Measurements from ENCODE around the gene NUDT19. TPM values are rescaled to one million over a fixed set of nuclear protein-coding genes. Genes with fewer than 3 reads are reported as not detected.
"Not testable (repeated sequence)": the region's sequence is repeated elsewhere in the genome, so short reads cannot be mapped to it uniquely, and the experiment has no call there.

The NUDT19 gene
- total RNA-seq, 2 donors from 2014 or later: 9.1 to 18.0 TPM

DNA sequence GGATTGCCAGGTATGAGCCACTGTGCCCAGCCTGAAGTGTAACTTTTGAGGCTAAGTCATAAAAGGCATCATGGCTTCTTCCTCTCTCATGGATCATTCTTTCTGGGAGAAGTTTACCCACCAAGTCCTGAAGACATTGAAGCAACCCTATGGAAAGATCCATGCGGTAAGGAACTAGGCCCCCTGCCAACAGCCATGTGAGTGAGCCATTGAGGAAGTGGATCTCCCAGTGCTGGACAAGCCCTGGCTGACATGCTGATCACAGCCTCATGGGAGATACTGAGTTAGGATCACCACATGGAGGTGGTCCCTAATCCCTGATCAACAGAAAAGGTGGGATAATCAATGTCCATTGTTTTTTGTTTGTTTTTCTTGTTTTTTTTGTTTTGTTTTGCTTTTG is 3.3 kb upstream of the NUDT19 start:
- no peak overlapping the region for H3K4me3 ChIP-seq
- no peak overlapping the region for H3K27ac ChIP-seq
- H3K9me3 ChIP-seq: no peaks in the 10 kb centered on the region
- no peaks in the 10 kb centered on the region for H3K36me3 ChIP-seq
- no peak for DNase-seq (ENCODE audit: low spot score)
- peaks cover 0 to 24% of the 10 kb centered on the region in 2 donors for H3K4me1 ChIP-seq
- TF ChIP-seq, protein P1, sequence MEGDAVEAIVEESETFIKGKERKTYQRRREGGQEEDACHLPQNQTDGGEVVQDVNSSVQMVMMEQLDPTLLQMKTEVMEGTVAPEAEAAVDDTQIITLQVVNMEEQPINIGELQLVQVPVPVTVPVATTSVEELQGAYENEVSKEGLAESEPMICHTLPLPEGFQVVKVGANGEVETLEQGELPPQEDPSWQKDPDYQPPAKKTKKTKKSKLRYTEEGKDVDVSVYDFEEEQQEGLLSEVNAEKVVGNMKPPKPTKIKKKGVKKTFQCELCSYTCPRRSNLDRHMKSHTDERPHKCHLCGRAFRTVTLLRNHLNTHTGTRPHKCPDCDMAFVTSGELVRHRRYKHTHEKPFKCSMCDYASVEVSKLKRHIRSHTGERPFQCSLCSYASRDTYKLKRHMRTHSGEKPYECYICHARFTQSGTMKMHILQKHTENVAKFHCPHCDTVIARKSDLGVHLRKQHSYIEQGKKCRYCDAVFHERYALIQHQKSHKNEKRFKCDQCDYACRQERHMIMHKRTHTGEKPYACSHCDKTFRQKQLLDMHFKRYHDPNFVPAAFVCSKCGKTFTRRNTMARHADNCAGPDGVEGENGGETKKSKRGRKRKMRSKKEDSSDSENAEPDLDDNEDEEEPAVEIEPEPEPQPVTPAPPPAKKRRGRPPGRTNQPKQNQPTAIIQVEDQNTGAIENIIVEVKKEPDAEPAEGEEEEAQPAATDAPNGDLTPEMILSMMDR (IDR thresholded peaks at IDR 0.05): no peak
- no peaks in the 10 kb centered on the region for H3K27me3 ChIP-seq

DNA sequence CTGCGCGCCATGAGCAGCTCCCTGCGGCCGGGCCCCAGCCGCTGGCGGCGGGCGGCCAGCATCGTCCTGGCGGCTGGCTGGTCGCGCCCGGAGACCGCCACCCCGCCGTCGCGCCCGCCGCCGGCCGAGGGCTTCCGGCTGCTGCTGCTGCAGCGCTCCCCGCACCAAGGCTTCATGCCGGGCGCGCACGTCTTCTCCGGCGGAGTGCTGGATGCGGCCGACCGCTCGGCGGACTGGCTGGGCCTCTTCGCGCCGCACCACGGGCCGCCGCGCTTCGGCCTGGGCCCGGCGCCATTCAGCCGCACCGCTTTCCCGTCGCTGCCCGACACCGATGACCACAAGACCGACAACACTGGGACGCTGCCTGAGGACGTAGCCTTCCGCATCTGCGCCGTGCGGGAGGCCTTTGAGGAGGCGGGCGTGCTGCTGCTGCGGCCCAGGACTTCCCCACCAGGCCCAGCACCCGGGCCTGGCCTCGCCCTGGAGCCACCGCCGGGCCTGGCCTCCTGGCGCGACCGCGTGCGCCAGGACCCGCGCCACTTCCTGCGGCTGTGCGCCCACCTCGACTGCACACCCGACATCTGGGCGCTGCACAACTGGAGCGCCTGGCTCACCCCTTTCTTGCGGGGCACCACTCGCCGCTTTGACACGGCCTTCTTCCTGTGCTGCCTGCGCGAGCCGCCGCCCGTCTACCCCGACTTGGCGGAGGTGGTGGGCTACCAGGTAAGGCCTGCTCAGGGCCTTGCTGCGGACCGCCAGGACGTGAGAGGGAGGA is 518 bp downstream of the NUDT19 start:
- TF ChIP-seq, protein P1 (IDR thresholded peaks at IDR 0.05): no peak
- no peak for DNase-seq (ENCODE audit: low spot score)
- H3K4me3 ChIP-seq: peak overlapping the region; percentile 74 to 77
- no peaks in the 10 kb centered on the region for H3K36me3 ChIP-seq
- H3K27me3 ChIP-seq: no peaks in the 10 kb centered on the region
- H3K27ac ChIP-seq: peak overlapping the region; percentile 79 to 90
- H3K9me3 ChIP-seq: no peaks in the 10 kb centered on the region
- peaks cover 0 to 61% of the 10 kb centered on the region in 2 donors for H3K4me1 ChIP-seq

DNA sequence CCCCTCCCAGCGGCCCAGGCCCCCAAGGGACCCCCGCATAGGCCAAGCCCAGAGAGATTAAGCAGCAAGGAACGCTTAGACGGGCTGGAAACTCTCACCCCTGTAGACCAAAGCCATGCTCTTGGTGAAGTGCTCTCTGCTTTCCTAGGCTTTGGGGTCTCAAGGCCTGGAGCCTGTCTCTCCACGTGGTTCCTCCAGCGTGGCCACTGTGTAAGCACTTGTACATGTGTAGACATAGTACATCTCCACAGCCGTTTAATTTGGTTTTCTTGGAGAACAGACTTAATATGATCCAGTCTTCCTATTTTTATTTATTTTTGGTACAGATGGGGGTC is 1.1 kb downstream of the NUDT19 start:
- Histone ChIP-seq H3K9me3 (no peaks in the 10 kb centered on the region), H3K36me3 (no peaks in the 10 kb centered on the region), H3K4me3 (peak overlapping the region; percentile 74 to 77), H3K27me3 (no peaks in the 10 kb centered on the region), H3K4me1 (peaks cover 0 to 61% of the 10 kb centered on the region in 2 donors), H3K27ac (peak overlapping the region; percentile 79 to 90)
- TF ChIP-seq, protein P1 (IDR thresholded peaks at IDR 0.05): no peak
- no peak for DNase-seq (ENCODE audit: low spot score)

DNA sequence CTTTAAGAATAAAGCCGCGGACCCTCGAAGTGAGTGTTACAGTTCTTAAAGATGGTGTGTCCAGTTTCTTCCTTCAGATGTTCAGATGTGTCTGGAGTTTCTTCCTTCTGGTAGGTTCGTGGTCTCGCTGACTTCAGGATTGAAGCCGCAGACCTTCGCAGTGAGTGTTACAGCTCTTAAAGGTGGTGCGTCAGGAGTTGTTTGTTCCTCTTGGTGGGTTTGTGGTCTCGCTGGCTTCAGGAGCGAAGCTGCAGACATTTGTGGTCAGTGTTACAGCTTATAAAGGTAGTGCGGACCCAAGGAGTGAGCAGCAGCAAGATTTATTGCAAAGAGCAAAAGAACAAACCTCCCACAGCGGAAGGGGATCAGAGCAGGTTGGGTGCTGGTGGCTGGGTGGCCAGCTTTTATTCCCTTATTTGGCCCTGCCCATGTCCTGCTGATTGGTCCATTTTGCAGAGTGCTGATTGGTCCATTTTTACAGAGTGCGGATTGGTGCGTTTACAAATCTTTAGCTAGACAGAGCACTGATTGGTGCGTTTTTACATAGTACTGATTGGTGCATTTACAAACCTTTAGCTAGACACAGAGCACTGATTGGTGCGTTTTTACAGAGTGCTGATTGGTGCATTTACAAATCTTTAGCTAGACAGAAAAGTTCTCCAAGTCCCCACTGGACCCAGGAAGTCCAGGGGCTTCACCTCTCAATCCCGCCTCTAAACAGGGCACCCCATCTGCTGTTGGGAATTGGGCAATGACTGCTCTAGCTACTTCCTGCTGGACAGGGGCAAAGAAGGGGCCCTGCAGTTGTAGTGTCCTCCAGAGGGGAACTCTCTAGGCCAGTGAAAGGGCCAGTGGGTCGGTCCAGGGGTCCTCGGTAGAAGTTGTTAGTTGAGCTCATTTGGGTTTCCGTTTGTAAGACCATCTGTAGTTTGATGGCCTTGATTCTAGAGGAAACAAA is 1.8 kb downstream of the NUDT19 start:
- H3K27me3 ChIP-seq; H3K9me3 ChIP-seq; DNase-seq (ENCODE audit: low spot score); H3K36me3 ChIP-seq: not testable (repeated sequence)
- peak overlapping the region; percentile 74 to 77 for H3K4me3 ChIP-seq
- H3K27ac ChIP-seq: peak overlapping the region in 1 of 2 donors; percentile 79
- H3K4me1 ChIP-seq: peaks cover 0 to 61% of the 10 kb centered on the region in 2 donors

DNA sequence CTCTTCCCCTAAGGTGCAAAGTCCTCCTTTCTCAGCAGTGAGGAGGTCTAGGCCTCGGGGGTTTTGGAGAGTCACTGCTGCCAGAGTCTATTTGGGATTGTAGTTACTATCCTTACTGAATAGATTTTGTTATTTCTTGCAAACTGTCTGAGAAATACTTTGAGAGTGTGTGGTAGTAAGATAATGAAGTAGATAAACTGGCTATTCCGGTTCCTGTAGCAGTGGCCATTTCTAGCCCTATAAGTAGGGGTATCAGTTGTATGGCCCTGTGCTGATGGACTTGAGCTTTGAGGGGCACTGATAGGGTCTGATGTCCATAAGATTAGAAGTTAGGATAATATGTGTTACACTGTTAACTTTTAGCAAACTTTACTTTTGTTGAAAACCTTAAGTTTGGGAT is 2.7 kb downstream of the NUDT19 start:
- not testable (repeated sequence) for H3K27me3 ChIP-seq; H3K4me3 ChIP-seq; H3K9me3 ChIP-seq; DNase-seq (ENCODE audit: low spot score); H3K27ac ChIP-seq
- H3K4me1 ChIP-seq: peaks cover 0 to 61% of the 10 kb centered on the region in 2 donors
- peaks cover 10% of the 10 kb centered on the region for H3K36me3 ChIP-seq

DNA sequence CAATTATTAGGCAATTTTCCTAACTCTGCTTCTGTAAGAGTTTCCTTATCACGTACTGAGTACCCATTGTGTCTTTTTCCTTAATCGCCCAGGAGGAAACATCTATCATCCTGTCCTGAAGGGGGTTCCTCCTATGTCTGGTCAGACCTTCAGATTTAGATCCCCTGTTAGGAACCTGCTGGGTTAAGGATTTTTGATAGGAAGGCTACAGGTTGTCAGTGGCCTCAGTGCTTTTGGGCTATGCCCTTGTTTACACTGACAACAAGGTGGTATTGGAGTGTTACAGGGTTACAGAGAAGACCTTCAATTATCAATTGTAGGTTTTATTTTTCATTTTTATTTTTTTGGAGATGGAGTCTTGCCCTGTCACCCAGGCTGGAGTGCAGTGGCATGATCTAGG is 3.2 kb downstream of the NUDT19 start:
- Histone ChIP-seq H3K36me3 (peaks cover 16% of the 10 kb centered on the region), H3K4me1 (peaks cover 0 to 61% of the 10 kb centered on the region in 2 donors)
- H3K27ac ChIP-seq; H3K9me3 ChIP-seq; DNase-seq (ENCODE audit: low spot score); H3K27me3 ChIP-seq; H3K4me3 ChIP-seq: not testable (repeated sequence)

DNA sequence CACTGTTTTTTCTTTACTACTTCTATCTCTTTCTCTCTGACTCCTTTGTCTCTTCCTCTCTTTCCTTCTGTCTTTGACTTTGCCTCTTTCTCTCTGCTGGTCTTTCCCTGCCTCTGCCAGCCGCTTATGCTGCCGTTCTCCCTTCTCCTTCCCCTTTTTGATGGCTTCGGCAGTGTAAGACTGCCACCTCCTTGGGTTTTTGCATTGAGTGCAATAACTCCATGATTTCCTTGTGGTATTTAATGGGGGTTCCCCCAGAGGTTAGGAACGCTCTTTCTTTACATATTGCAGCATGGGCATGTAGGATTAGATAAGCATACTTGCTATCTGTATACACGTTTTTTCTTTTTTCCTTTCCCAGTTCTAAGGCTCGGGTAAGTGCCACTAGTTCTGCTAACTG is 3.9 kb downstream of the NUDT19 start:
- peaks cover 0 to 57% of the 10 kb centered on the region in 2 donors for H3K4me1 ChIP-seq

DNA sequence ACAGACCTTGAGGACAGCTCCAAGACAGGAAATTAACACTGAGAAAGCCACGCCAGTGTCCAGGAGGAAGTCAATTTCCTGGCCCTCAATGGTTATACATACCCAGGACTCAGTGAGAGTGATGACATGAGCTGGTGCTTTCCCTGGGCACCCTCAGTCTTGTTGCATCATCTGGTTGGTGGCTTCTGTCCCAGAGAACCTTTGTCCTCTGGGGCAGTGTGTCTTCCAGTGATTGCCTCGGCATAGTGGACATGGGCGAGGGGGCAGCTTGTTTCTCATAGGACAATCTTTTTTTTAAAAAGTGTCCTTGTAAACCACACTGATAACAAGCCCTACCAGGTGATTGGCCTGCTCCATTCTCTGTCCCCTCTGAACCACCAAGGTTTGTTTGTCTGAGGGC is 5.2 kb downstream of the NUDT19 start:
- not testable (repeated sequence) for H3K9me3 ChIP-seq; H3K4me3 ChIP-seq; H3K27ac ChIP-seq; DNase-seq (ENCODE audit: low spot score); H3K27me3 ChIP-seq
- peaks cover 22% of the 10 kb centered on the region for H3K36me3 ChIP-seq
- H3K4me1 ChIP-seq: peaks cover 0 to 47% of the 10 kb centered on the region in 2 donors

More for the DNA sequence above, 3.9 kb downstream of the NUDT19 start:
- not testable (repeated sequence) for DNase-seq (ENCODE audit: low spot score); H3K27ac ChIP-seq; H3K4me3 ChIP-seq; H3K9me3 ChIP-seq; H3K27me3 ChIP-seq
- H3K36me3 ChIP-seq: peaks cover 22% of the 10 kb centered on the region

DNA sequence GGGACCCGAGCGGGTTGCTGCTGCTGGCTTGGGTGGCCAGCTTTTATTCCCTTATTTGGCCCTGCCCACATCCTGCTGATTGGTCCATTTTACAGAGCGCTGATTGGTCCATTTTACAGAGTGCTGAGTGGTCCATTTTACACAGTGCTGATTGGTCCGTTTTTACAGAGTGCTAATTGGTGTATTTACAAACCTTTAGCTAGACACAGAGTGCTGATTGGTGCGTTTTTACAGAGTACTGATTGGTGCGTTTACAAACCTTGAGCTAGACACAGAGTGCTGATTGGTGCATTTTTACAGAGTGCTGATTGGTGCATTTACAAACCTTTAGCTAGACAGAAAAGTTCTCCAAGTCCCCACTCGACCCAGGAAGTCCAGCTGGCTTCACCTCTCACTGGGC is 8.5 kb downstream of the NUDT19 start:
- not testable (repeated sequence) for H3K4me3 ChIP-seq; H3K27me3 ChIP-seq; H3K27ac ChIP-seq; DNase-seq (ENCODE audit: low spot score)
- peaks cover 34% of the 10 kb centered on the region for H3K36me3 ChIP-seq
- peaks cover 0 to 19% of the 10 kb centered on the region in 2 donors for H3K4me1 ChIP-seq
- peaks cover 0 to 19% of the 10 kb centered on the region in 2 donors for H3K9me3 ChIP-seq

Data from right atrium auricular region (tissue), 2 donors.